Spleen (tissue), 11 donors: Measurements from ENCODE around the gene RGS7BP. TPM values are rescaled to one million over a fixed set of nuclear protein-coding genes. Genes with fewer than 3 reads are reported as not detected.

Source experiments
- DNase-seq: peaks from one replicate; pipeline ENCODE4 v3.0.0-alpha.2; 2020
- H3K27ac ChIP-seq, 8 donors: fragments of 200-600 bp; sonication (generic) in 7 of 8; 1 replicate in 4 of 8; 2 replicates in 4 of 8; pipeline versions ENCODE4 v1.5.0 to v1.8.0; 2016 to 2021; ENCODE audit warnings: inconsistent platforms in 4 of 8, mild to moderate bottlenecking in 4 of 8, moderate library complexity in 1 of 8
- H3K27me3 ChIP-seq, 7 donors: fragments of 200-600 bp; sonication (generic) in 6 of 7; replicated peaks in 1 of 7; 1 replicate in 4 of 7; 2 replicates in 3 of 7; pipeline versions ENCODE4 v1.5.0 to v1.8.0; 2016 to 2021; ENCODE audit warnings: inconsistent platforms in 3 of 7, mild to moderate bottlenecking in 1 of 7
- H3K36me3 ChIP-seq, 6 donors: fragments of 200-600 bp; sonication (generic) in 5 of 6; 1 replicate in 4 of 6; 2 replicates in 2 of 6; pipeline versions ENCODE4 v1.5.0 to v1.8.0; 2016 to 2021; ENCODE audit warnings: inconsistent platforms in 2 of 6
- H3K4me1 ChIP-seq, 6 donors: fragments of 200-600 bp; sonication (generic) in 5 of 6; 1 replicate in 3 of 6; 2 replicates in 3 of 6; pipeline versions ENCODE4 v1.5.0 to v1.8.0; 2016 to 2021; ENCODE audit warnings: inconsistent platforms in 3 of 6
- H3K4me3 ChIP-seq, 8 donors: fragments of 200-600 bp; sonication (generic) in 7 of 8; 1 replicate in 4 of 8; 2 replicates in 4 of 8; pipeline versions ENCODE4 v1.5.0 to v1.8.0; 2016 to 2021; ENCODE audit warnings: inconsistent platforms in 4 of 8, mild to moderate bottlenecking in 4 of 8, moderate library complexity in 2 of 8
- H3K9me3 ChIP-seq, 8 donors: fragments of 200-600 bp; sonication (generic) in 7 of 8; 1 replicate in 4 of 8; 2 replicates in 4 of 8; pipeline versions ENCODE4 v1.5.0 to v1.8.0; 2016 to 2021; ENCODE audit warnings: inconsistent platforms in 4 of 8
- POLR2A ChIP-seq, 3 donors: fragments of 450-650 bp; IDR thresholded peaks; one replicate each; pipeline ENCODE4 v1.5.1; 2017; ENCODE audit warnings: antibody characterized with exemption in 3 of 3, mild to moderate bottlenecking in 1 of 3
- POLR2AphosphoS5 ChIP-seq, 3 donors: sonication (generic); formaldehyde crosslinking; IDR thresholded peaks; one replicate each; pipeline ENCODE4 v1.5.1; 2017; ENCODE audit warnings: antibody characterized with exemption in 3 of 3
- WGBS, 5 donors: extraction: QIAGEN DNeasy Blood & Tissue Kit in 3 of 5; methylation state at CpG; one replicate each; pipeline versions ENCODE4 v1.1.5 to v1.1.7; 2013 to 2018; 5-methylcytosine and 5-hydroxymethylcytosine counted together
- intact Hi-C: fragments of 100-400 bp; cut with DNase I; formaldehyde crosslinking; loops from one replicate; pipeline ENCODE4 v1.15.0; 2023; ENCODE audit warnings: low total_unique reads
- polyA plus RNA-seq, 3 donors: library from polyadenylated mRNA; stranded (reverse); fragments of 200-250 nt; gene quantifications; one replicate each; pipeline ENCODE4 v1.2.1, GENCODE V29; 2013
- total RNA-seq, 7 donors: library from RNA; depleted of rRNA in 3 of 7; stranded (reverse); fragments of >200 nt in 3 of 7; fragmentation: NEBNext Ultra II Directional in 4 of 7; extraction: Animal tissue kit (Norgen Biotek cat#: 25700) in 4 of 7; gene quantifications; one replicate each; pipeline versions ENCODE4 v1.1.0 to v1.2.1, GENCODE V29; 2016 to 2021
- TF ChIP-seq, protein P1 (sequence below), 11 experiments: fragments of 200-600 bp in 7 of 11; fragments of 450-650 bp in 4 of 11; sonication (generic) in 4 of 11; IDR thresholded peaks in 8 of 11; conservative IDR thresholded peaks in 3 of 11; 1 replicate in 7 of 11; 2 replicates in 4 of 11; pipeline versions ENCODE4 v1.4.0 to v1.8.0; 2016 to 2021; ENCODE audit warnings: antibody characterized with exemption in 11 of 11, inconsistent platforms in 4 of 11, mild to moderate bottlenecking in 1 of 11
- donor health status: healthy with polysubstance abuse.
- donor health status: DM: no; HTN: no; CAD: no; lungs with moderate emphysema.
- donor health status: DM: no; HTN: no; CAD: no.
- donor health status: Bipolar disorder and iron deficiency.
- donor health status: healthy.
- donor health status: DM: no; HTN: no; CAD: no.
- donor health status: DM: yes; HTN: yes; CAD: no.

Gene RGS7BP
- total and polyA plus RNA-seq, 10 donors, result 0.11 to 3.7 (median 0.73) TPM

GRCh38 chr5:64619609-64620008 is 113.8 kb downstream of the RGS7BP start:
- 89 to 97% (median 93%) methylated on average over 3 of the region's 3 CpGs for WGBS, 5 donors
- Histone ChIP-seq H3K27ac (no peak overlapping the region), H3K36me3 (no peaks in the 10 kb centered on the region), H3K4me3 (no peak overlapping the region), H3K9me3 (no peaks in the 10 kb centered on the region), H3K4me1 (no peaks in the 10 kb centered on the region), H3K27me3 (peaks cover 0 to 27% (median 0%) of the 10 kb centered on the region in 7 donors)
- intact Hi-C loops, result loop anchor here (10.0 kb wide), 1 partner anchor 475 kb away; no protein-coding TSS in a partner anchor
- TF ChIP-seq, protein P1, sequence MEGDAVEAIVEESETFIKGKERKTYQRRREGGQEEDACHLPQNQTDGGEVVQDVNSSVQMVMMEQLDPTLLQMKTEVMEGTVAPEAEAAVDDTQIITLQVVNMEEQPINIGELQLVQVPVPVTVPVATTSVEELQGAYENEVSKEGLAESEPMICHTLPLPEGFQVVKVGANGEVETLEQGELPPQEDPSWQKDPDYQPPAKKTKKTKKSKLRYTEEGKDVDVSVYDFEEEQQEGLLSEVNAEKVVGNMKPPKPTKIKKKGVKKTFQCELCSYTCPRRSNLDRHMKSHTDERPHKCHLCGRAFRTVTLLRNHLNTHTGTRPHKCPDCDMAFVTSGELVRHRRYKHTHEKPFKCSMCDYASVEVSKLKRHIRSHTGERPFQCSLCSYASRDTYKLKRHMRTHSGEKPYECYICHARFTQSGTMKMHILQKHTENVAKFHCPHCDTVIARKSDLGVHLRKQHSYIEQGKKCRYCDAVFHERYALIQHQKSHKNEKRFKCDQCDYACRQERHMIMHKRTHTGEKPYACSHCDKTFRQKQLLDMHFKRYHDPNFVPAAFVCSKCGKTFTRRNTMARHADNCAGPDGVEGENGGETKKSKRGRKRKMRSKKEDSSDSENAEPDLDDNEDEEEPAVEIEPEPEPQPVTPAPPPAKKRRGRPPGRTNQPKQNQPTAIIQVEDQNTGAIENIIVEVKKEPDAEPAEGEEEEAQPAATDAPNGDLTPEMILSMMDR (IDR thresholded peaks at IDR 0.05 in 8 of 11, conservative IDR thresholded peaks at IDR 0.05 in 3 of 11), result no peak
- no peak for TF ChIP-seq POLR2AphosphoS5 (IDR thresholded peaks at IDR 0.05)
- no peak for TF ChIP-seq POLR2A (IDR thresholded peaks at IDR 0.05)
- DNase-seq, result no peak

DNA sequence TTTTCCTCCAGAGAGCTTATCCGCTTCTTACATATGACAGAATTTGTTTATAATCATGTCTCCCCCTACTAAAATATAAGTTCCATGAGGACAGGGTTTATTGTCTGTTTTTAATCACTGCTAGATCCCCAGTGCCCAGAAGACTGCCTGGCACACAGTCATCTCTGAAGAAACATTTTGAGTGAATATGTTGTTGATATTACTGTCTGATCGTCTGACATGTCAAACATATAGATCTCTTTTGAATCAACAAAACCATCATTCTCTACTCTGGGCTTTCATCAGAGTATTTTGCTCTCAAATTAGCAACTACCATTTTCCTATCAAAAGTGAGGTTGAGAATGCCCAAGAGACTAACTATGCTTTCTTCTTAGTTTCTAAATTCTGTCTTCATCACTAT is 117.2 kb downstream of the RGS7BP start:
- no peaks in the 10 kb centered on the region for H3K4me1 ChIP-seq
- H3K36me3 ChIP-seq, result no peaks in the 10 kb centered on the region
- peaks cover 0 to 22% (median 0%) of the 10 kb centered on the region in 7 donors for H3K27me3 ChIP-seq
- no peaks in the 10 kb centered on the region for H3K9me3 ChIP-seq
- TF ChIP-seq, protein P1 (IDR thresholded peaks at IDR 0.05 in 8 of 11, conservative IDR thresholded peaks at IDR 0.05 in 3 of 11), result no peak
- TF ChIP-seq POLR2A (IDR thresholded peaks at IDR 0.05), result no peak
- TF ChIP-seq POLR2AphosphoS5 (IDR thresholded peaks at IDR 0.05), result no peak
- no peak overlapping the region for H3K27ac ChIP-seq
- WGBS, 5 donors, result 76 to 88% (median 78%) methylated on average over 2 of the region's 2 CpGs
- DNase-seq, result no peak
- intact Hi-C loops, result no loop called here
- no peak overlapping the region for H3K4me3 ChIP-seq

DNA sequence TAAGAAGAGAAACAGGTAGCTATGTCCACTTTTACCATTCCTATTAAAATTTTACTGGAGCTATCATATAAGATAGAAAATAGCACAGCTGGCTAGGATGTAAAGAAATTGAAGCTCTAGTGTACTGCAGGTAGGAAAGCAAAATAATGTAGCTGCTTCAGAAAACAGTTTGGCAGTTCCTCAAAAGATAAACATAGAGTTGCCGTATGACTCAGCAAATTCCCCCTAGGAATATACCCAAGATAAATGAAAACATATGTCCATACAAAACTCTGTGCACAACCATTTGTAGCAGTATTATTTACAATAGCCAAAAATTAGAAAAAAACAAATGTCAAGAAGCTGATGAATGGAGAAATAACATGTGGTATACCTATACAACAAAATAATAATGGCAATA is 119.9 kb downstream of the RGS7BP start:
- DNase-seq, result no peak
- H3K4me1 ChIP-seq, result no peaks in the 10 kb centered on the region
- H3K27me3 ChIP-seq, result peaks cover 0 to 22% (median 0%) of the 10 kb centered on the region in 7 donors
- no peak overlapping the region for H3K27ac ChIP-seq
- TF ChIP-seq, protein P1 (IDR thresholded peaks at IDR 0.05 in 8 of 11, conservative IDR thresholded peaks at IDR 0.05 in 3 of 11), result no peak
- TF ChIP-seq POLR2A (IDR thresholded peaks at IDR 0.05), result no peak
- no peak for TF ChIP-seq POLR2AphosphoS5 (IDR thresholded peaks at IDR 0.05)
- no peaks in the 10 kb centered on the region for H3K36me3 ChIP-seq
- no peak overlapping the region for H3K4me3 ChIP-seq
- 81 to 98% (median 96%) methylated on average over 1 of the region's 1 CpG for WGBS, 5 donors
- H3K9me3 ChIP-seq, result no peaks in the 10 kb centered on the region
- intact Hi-C loops, result no loop called here

- Histone ChIP-seq H3K4me1 (no peaks in the 10 kb centered on the region), H3K9me3 (no peaks in the 10 kb centered on the region), H3K27me3 (peaks cover 0 to 8% (median 0%) of the 10 kb centered on the region in 7 donors), H3K27ac (no peak overlapping the region), H3K36me3 (no peaks in the 10 kb centered on the region), H3K4me3 (no peak overlapping the region)
- intact Hi-C loops, result no loop called here
- 71 to 90% (median 88%) methylated on average over 2 of the region's 2 CpGs for whole genome bisulfite sequencing, 5 donors
- no peak for TF ChIP-seq POLR2A (IDR thresholded peaks at IDR 0.05)
- TF ChIP-seq, protein P1 (IDR thresholded peaks at IDR 0.05 in 8 of 11, conservative IDR thresholded peaks at IDR 0.05 in 3 of 11), result no peak
- no peak for TF ChIP-seq POLR2AphosphoS5 (IDR thresholded peaks at IDR 0.05)
- DNase-seq, result no peak
These were observed 123.1 kb downstream of the RGS7BP start for GRCh38 chr5:64628901-64629300.
